ENCODE measurements around the gene KRT5.

DNA sequence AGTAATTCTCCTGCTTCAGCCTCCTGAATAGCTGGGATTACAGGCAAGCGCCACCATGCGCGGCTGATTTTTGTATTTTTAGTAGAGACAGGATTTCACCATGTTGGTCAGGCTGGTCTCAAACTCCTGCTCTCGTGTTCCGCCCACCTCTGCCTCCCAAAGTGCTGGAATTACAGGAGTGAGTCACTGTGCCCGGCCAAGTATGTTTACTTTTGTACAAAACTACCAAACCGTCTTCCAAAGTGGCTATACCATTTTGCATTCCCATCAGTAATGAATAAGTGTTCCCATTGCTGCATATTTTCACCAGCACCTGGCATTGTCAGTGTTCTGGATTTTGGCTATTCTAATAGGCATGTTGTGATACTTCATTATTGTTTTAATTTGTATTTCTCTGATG is 18.7 kb downstream of the KRT5 start:
- TF ChIP-seq, protein P1, sequence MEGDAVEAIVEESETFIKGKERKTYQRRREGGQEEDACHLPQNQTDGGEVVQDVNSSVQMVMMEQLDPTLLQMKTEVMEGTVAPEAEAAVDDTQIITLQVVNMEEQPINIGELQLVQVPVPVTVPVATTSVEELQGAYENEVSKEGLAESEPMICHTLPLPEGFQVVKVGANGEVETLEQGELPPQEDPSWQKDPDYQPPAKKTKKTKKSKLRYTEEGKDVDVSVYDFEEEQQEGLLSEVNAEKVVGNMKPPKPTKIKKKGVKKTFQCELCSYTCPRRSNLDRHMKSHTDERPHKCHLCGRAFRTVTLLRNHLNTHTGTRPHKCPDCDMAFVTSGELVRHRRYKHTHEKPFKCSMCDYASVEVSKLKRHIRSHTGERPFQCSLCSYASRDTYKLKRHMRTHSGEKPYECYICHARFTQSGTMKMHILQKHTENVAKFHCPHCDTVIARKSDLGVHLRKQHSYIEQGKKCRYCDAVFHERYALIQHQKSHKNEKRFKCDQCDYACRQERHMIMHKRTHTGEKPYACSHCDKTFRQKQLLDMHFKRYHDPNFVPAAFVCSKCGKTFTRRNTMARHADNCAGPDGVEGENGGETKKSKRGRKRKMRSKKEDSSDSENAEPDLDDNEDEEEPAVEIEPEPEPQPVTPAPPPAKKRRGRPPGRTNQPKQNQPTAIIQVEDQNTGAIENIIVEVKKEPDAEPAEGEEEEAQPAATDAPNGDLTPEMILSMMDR (conservative IDR thresholded peaks at IDR 0.05 in 1 of 2, IDR thresholded peaks at IDR 0.05 in 1 of 2; ENCODE audit: low read depth in 1 of 2, low read length in 2 of 2), result no peak
- no peak for TF ChIP-seq EZH2 (IDR thresholded peaks at IDR 0.05; ENCODE audit: low read length, missing control alignments)
